BLaER1 (cell line): Measurements from ENCODE around the gene TRIM25.

Experiments
- H3K27ac ChIP-seq: shearing (Covaris generic); formaldehyde crosslinking; 2 replicates; pipeline ENCODE4 v1.8.1; 2022
- H3K27me3 ChIP-seq: shearing (Covaris generic); formaldehyde crosslinking; 2 replicates; pipeline ENCODE4 v1.8.1; 2022
- H3K36me3 ChIP-seq: shearing (Covaris generic); formaldehyde crosslinking; 2 replicates; pipeline ENCODE4 v1.8.1; 2022
- H3K4me1 ChIP-seq: shearing (Covaris generic); formaldehyde crosslinking; 2 replicates; pipeline ENCODE4 v1.8.1; 2022
- H3K4me2 ChIP-seq: shearing (Covaris generic); formaldehyde crosslinking; 2 replicates; pipeline ENCODE4 v1.8.1; 2022
- H3K4me3 ChIP-seq: shearing (Covaris generic); formaldehyde crosslinking; 2 replicates; pipeline ENCODE4 v1.8.1; 2022
- H3K9ac ChIP-seq: shearing (Covaris generic); formaldehyde crosslinking; 2 replicates; pipeline ENCODE4 v1.8.1; 2022
- H3K9me3 ChIP-seq: shearing (Covaris generic); formaldehyde crosslinking; 2 replicates; pipeline ENCODE4 v1.8.1; 2022
- H4K20me1 ChIP-seq: shearing (Covaris generic); formaldehyde crosslinking; 2 replicates; pipeline ENCODE4 v1.8.1; 2022
- Cebpa-rat ChIP-seq: shearing (Covaris generic); IDR thresholded peaks from 2 replicates; pipeline ENCODE4 v1.8.1; 2022

The TRIM25 gene

DNA sequence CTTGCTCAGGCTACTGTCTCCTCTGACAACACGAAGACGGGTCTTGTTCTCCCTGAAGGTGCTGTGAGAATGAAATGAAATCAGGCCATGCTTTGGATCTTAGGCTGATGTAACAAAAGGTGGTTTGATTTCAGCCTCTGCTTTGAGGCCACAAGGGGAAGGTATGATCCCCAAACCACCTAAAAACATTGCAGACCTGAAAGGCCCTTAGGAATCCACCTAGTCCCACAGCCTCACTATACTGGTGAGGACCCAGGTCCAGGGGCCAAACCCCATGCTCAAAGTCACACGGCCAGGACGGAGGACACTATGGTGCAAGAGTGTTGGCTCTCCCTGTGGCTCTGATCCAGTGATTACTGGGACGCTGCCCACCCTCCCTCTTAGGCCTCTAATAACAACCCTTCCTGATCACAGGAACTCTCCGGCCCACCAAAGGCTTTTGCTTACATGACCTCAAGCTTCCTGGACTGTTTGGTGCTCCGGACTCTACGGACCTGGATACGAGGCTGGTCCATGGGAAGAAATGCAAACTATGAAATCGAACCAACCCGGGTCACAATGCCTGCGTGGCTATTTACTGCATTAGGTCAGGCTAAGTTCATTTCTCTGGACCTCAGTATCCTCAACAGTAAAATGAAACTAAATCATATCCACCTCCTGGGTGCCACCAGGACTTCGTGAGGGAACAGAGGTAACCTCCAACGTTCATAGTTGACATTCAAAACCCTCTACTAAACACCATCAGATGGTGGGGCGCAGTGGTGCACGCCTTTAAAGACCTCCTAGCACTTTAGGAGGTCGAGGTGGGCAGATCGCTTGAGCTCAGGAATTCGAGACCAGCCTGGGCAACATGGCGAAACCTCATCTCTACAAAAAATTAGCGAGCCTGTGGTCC is 1.5 kb downstream of the TRIM25 start:
- Histone ChIP-seq H3K4me1 (peaks cover 66% of the 10 kb centered on the region), H3K9me3 (peaks cover 9% of the 10 kb centered on the region; the same call in 1 of the 2 replicates), H3K27me3 (no peaks in the 10 kb centered on the region), H3K4me2 (peak overlapping the region; percentile 91), H3K27ac (peak overlapping the region; percentile 89), H3K4me3 (peak overlapping the region; percentile 78), H3K9ac (peak overlapping the region; percentile 90), H4K20me1 (peaks cover 60% of the 10 kb centered on the region), H3K36me3 (peaks cover 38% of the 10 kb centered on the region)
- TF ChIP-seq Cebpa-rat = no peak

- peak overlapping the region; percentile 23; the same call in 1 of the 2 replicates for H3K9ac ChIP-seq
- peak overlapping the region; percentile 91 for H3K4me2 ChIP-seq
- no peaks in the 10 kb centered on the region for H3K9me3 ChIP-seq
- TF ChIP-seq Cebpa-rat = no peak
- H4K20me1 ChIP-seq = peaks cover 75% of the 10 kb centered on the region
- peaks cover 55% of the 10 kb centered on the region for H3K36me3 ChIP-seq
- H3K4me1 ChIP-seq = peaks cover 57% of the 10 kb centered on the region
- peak overlapping the region; percentile 78 for H3K4me3 ChIP-seq
- peak overlapping the region; percentile 47 for H3K27ac ChIP-seq
- no peaks in the 10 kb centered on the region for H3K27me3 ChIP-seq
These were observed 3.2 kb downstream of the TRIM25 start for GRCh38 chr17:56910509-56911235.

GRCh38 chr17:56909742-56910508 is 3.9 kb downstream of the TRIM25 start:
- Histone ChIP-seq H3K27ac (no peak overlapping the region), H3K4me2 (peak overlapping the region; percentile 91), H4K20me1 (peaks cover 81% of the 10 kb centered on the region), H3K4me1 (peaks cover 49% of the 10 kb centered on the region), H3K36me3 (peaks cover 63% of the 10 kb centered on the region), H3K9me3 (no peaks in the 10 kb centered on the region), H3K4me3 (peak overlapping the region; percentile 78), H3K9ac (peak overlapping the region; percentile 23; the same call in 1 of the 2 replicates), H3K27me3 (no peaks in the 10 kb centered on the region)
- no peak for TF ChIP-seq Cebpa-rat

GRCh38 chr17:56908001-56908542 is 5.8 kb downstream of the TRIM25 start:
- Histone ChIP-seq H3K9me3 (no peaks in the 10 kb centered on the region), H3K27me3 (no peaks in the 10 kb centered on the region), H3K4me3 (no peak overlapping the region), H4K20me1 (peaks cover 97% of the 10 kb centered on the region), H3K4me2 (peak overlapping the region; percentile 91), H3K9ac (no peak overlapping the region), H3K4me1 (peaks cover 46% of the 10 kb centered on the region), H3K36me3 (peaks cover 81% of the 10 kb centered on the region), H3K27ac (no peak overlapping the region)
- TF ChIP-seq Cebpa-rat = no peak

DNA sequence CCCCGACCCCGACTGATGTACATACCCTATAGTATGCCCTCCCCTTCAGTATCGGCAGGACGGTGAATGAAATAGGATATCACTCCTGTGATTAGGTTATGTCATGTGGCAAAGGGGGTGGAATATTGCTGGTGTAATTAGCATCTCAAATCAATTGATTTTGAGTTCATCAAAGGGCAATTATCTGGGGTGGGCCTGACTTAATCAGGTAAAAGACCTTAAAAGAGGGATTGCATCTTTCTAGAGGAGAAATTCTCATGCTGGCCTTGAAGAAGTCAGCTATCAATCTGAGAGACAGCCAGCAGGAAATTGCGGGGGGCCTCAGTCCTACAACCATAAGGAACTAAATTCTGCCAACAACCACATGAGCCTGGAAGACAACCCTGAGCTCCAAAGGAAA is 10.3 kb downstream of the TRIM25 start:
- Histone ChIP-seq H3K4me1 (peaks cover 7% of the 10 kb centered on the region), H3K4me3 (no peak overlapping the region), H3K27ac (no peak overlapping the region), H3K9me3 (no peaks in the 10 kb centered on the region), H3K27me3 (no peaks in the 10 kb centered on the region), H3K9ac (no peak overlapping the region), H4K20me1 (peaks cover 97% of the 10 kb centered on the region), H3K36me3 (peaks cover 100% of the 10 kb centered on the region), H3K4me2 (no peak overlapping the region)
- no peak for TF ChIP-seq Cebpa-rat

- Histone ChIP-seq H3K27me3 (no peaks in the 10 kb centered on the region), H3K9ac (no peak overlapping the region), H3K36me3 (peaks cover 100% of the 10 kb centered on the region), H3K9me3 (no peaks in the 10 kb centered on the region), H3K4me3 (no peak overlapping the region), H3K4me1 (no peaks in the 10 kb centered on the region), H4K20me1 (peaks cover 97% of the 10 kb centered on the region), H3K4me2 (no peak overlapping the region), H3K27ac (no peak overlapping the region)
- no peak for TF ChIP-seq Cebpa-rat
These were observed 11.5 kb downstream of the TRIM25 start for GRCh38 chr17:56902348-56902747.

GRCh38 chr17:56899403-56899802 is 14.4 kb downstream of the TRIM25 start:
- H3K4me2 ChIP-seq = no peak overlapping the region
- H4K20me1 ChIP-seq = peaks cover 96% of the 10 kb centered on the region
- H3K4me1 ChIP-seq = no peaks in the 10 kb centered on the region
- H3K27ac ChIP-seq = no peak overlapping the region
- H3K27me3 ChIP-seq = no peaks in the 10 kb centered on the region
- no peak overlapping the region for H3K9ac ChIP-seq
- no peak for TF ChIP-seq Cebpa-rat
- H3K9me3 ChIP-seq = no peaks in the 10 kb centered on the region
- H3K4me3 ChIP-seq = no peak overlapping the region
- peaks cover 100% of the 10 kb centered on the region for H3K36me3 ChIP-seq

DNA sequence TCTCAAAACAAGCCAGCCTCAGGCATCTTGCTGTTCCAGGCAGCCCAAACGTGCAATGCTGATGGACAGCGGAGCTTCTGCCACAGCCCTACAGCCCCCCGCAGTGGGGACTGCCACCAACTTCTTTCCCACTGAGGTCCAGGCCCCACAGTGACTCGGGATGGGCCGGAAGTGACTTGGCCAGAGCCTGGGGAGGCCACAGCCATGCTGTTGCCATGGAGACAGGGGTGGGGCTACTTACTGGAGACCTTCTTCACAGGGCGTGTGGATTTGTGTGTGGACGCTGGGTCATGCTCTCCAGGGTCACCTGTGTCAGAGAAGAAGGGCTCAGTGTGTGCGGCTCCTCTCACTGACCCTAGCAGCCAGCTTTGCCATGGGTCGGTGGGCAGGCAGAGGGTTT is 15.0 kb downstream of the TRIM25 start:
- no peak for TF ChIP-seq Cebpa-rat
- Histone ChIP-seq H3K27ac (no peak overlapping the region), H3K27me3 (no peaks in the 10 kb centered on the region), H3K9ac (no peak overlapping the region), H3K4me2 (no peak overlapping the region), H3K4me3 (no peak overlapping the region), H3K4me1 (no peaks in the 10 kb centered on the region), H3K9me3 (no peaks in the 10 kb centered on the region), H3K36me3 (peaks cover 100% of the 10 kb centered on the region), H4K20me1 (peaks cover 91% of the 10 kb centered on the region)

GRCh38 chr17:56897646-56898424 is 16.0 kb downstream of the TRIM25 start:
- Histone ChIP-seq H3K9me3 (peaks cover 9% of the 10 kb centered on the region), H3K36me3 (peaks cover 100% of the 10 kb centered on the region), H3K4me2 (no peak overlapping the region), H3K4me3 (no peak overlapping the region), H4K20me1 (peaks cover 91% of the 10 kb centered on the region), H3K9ac (no peak overlapping the region), H3K27me3 (no peaks in the 10 kb centered on the region), H3K27ac (no peak overlapping the region), H3K4me1 (no peaks in the 10 kb centered on the region)
- no peak for TF ChIP-seq Cebpa-rat
